Subcutaneous adipose tissue (tissue), 4 donors: Measurements from ENCODE around the gene CREBL2. TPM values are rescaled to one million over a fixed set of nuclear protein-coding genes. Genes with fewer than 3 reads are reported as not detected.

Source experiments
- total RNA-seq, 4 donors: library from RNA; depleted of rRNA; stranded (reverse); fragments of >200 nt; gene quantifications; one replicate each; pipeline ENCODE4 v1.1.0, GENCODE V29; 2016
- TF ChIP-seq, protein P1 (sequence below): fragments of 450-650 bp; IDR thresholded peaks from one replicate; pipeline ENCODE4 v1.5.1; 2016; ENCODE audit warnings: low read depth, mild to moderate bottlenecking, control low read depth, antibody characterized with exemption, moderate library complexity

CREBL2 gene, protein sequence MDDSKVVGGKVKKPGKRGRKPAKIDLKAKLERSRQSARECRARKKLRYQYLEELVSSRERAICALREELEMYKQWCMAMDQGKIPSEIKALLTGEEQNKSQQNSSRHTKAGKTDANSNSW
- 100 to 1,000 TPM in 2 of 4 donors, 10 to 100 TPM in 2; 73.8 to 113 (median 99.4) TPM for total RNA-seq

DNA sequence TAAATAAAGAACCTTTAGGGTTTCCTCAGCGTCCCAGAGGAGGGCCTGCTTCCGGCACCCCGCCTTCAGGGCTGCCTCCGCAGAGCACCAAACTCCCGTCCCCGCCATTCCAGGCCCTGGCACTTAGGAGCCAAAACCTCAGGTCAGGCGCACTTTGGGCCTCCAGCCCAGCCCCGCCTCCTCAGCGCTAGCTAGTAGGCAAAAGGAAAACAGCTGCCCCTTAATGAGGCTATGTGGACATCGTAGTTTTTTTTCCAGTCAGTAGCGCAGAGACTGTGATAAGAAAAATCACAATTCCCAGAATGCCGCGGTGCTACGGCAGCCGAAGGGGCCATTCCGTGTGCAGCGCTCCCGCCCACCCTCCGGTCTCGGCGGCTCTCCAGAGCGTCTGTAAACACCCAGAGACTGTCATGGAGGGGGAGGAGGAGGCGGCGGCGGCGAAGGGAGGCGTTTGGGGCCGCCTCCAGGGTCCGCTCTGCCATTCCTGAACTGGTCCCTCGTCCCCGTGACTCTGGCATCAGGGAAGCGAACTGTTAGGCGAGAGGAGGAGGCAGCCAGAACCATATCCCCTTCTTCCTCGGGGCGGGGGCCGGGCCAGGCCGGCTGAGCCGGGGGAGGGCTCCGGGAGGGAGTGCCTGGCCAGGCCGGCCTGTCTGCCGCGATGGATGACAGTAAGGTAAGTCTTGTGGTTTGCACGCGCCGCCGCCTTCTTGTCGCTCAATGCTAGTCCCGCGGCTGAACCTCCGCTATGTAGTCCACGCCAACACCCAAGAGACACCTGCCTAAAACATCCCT is at the start of gene CREBL2:
CREBL2 (plus strand) TSS at position 365 of the 795 bp plus-strand sequence; CDS start at position 662, 297 bp downstream.
- TF ChIP-seq, protein P1, sequence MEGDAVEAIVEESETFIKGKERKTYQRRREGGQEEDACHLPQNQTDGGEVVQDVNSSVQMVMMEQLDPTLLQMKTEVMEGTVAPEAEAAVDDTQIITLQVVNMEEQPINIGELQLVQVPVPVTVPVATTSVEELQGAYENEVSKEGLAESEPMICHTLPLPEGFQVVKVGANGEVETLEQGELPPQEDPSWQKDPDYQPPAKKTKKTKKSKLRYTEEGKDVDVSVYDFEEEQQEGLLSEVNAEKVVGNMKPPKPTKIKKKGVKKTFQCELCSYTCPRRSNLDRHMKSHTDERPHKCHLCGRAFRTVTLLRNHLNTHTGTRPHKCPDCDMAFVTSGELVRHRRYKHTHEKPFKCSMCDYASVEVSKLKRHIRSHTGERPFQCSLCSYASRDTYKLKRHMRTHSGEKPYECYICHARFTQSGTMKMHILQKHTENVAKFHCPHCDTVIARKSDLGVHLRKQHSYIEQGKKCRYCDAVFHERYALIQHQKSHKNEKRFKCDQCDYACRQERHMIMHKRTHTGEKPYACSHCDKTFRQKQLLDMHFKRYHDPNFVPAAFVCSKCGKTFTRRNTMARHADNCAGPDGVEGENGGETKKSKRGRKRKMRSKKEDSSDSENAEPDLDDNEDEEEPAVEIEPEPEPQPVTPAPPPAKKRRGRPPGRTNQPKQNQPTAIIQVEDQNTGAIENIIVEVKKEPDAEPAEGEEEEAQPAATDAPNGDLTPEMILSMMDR = no peak

DNA sequence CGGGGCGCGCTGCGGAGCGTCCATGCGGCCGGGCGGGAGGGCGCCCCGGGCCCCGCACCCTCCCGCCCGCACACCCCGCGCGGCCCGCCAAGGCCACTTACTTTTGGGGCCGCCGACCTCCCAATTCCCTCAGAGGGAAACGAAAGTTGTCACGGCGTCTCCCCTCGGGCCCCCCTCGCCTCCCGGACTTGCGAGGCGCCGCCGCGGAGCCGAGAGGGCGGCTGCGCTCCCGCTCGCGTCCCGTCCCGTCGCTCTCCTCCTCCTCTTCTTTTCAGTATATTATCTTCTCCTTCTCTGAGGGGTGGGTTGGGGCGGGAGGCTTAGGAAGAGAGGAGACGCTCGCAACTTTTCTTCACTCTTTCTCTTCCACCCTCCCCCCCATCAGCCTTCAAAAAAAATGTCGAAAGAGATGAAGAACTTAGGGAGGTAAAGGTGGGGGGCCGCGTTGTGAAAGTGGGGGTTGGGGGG is 49.6 kb upstream of the CREBL2 start:
- TF ChIP-seq, protein P1 = no peak

DNA sequence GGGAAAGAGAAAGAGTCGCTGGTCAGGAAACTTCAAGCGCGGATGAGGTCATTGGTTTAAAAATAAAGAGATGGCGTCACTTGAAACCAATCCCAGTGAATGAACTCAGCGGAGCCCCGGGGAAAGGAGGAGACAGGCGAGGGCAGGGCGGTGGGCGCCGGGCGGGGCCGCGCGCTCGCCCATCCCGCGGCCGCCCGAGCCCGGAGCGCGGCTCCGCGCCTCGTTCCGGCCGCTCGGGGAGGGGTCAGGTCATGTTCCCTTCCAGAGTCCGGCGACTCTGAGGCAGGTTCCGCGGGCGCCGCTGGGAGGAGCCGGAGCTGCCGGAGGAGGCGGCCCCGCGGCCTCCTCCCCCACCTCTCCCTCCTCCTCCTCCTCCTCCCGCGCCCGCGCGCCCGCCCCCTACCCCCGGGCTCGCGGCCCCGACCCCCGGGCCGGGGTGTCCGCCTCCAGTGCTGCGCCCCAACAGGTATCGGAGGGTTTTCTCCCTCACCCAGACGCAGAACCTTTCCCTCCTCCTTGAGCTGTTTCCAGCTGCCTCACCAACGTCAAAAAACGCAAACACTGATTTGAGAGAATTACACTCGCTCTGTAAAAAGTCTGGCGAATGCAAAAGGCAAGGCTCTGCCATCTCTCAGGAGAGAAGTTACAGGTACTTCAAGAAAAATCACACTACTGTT is 49.0 kb upstream of the CREBL2 start, which contains the start of gene DUSP16:
DUSP16 (minus strand) TSS at position 279 of the 677 bp plus-strand sequence. CDS start 41,765 bp downstream, outside the sequence.
- TF ChIP-seq, protein P1 = no peak

DNA sequence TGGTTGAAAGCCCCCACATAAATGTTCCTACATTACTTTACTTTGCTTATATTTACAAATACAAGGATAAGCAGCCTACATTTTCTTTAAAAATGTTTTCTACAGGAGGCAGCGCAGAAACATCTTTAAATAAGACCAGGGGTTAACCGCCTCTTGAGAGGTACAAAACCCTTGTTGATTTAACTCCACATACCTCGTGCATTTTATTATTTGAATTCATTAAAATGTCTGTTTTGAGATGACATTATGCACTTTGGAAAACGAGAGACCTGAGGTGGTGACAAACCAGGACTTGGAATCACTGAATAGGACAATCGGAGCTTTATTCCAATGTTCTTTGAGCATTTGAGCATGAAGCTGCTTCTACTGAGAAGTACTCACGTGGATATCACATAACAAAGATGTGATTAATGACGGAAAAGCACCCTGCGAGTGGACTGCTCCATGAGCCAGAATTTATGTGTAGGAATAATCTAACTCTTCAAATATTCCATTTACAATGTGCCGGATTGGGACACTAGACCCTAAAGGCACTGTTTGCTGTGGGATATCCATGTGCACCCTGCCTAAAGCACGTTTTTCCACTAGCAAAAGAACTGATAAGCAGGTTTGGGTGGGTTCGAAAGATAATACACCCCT is 48.3 kb upstream of the CREBL2 start:
- TF ChIP-seq, protein P1 = no peak

DNA sequence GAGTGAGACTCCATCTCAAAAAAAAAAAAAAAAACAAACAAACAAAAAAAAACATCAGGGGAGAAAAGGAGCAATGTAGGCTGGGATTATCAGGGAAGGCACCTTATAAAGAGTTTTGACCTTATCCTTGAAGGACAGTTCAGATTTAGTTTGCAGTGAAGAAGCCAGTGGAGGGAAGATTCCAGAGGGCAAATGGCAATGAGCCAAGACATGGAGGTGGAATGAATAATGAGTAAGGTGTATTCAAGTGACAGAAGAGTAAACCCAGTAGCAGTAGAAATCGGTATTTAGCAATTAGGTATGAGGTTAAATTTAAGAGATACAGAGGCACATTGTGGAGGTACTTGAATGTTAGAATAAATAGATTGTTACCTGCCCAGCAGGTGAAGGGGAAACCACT is 46.8 kb upstream of the CREBL2 start:
- TF ChIP-seq, protein P1 = no peak

DNA sequence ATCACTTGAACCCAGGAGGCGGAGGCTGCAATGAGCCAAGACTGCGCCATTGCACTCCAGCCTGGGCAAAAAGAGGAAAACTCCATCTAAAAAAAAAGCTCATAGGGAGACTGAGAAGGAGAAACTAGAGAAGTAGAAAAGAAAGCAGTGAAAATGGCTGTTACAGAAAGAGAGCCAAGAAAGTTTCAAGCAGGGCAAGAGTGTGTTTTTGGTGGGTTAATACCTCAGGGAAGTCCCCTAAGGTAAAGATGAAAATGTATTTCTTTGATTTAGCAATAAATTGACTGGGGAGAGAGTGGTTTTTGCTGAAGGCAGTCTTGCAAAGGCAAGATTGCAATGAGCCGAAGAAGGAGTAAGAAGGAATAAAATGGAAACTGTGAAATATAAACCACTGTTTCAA is 39.0 kb upstream of the CREBL2 start:
- TF ChIP-seq, protein P1 = no peak
